Activated naive CD4-positive, alpha-beta T cell treated with anti-CD3 and anti-CD28 coated beads for 36 hours (primary cell): ENCODE data around the gene MKRN2OS. TPM values are rescaled to one million over a fixed set of nuclear protein-coding genes. Genes with fewer than 3 reads are reported as not detected.

ENCODE experiments used
- CTCF ChIA-PET: fragments of 350-600 bp; sonication (Branson Sonifier 250); formaldehyde crosslinking; loops from one replicate; lab custom pipeline; 2021; ENCODE audit warnings: antibody characterized with exemption; lab: Charles Lee
- DNase-seq: peaks from one replicate; pipeline ENCODE4 v3.0.0-alpha.2; 2020
- H3K27ac Mint-ChIP-seq: one replicate; pipeline ENCODE4 v1.8.0; 2021; ENCODE audit warnings: mild to moderate bottlenecking, mixed read lengths
- H3K27me3 Mint-ChIP-seq: one replicate; pipeline ENCODE4 v1.8.0; 2021; ENCODE audit warnings: low read depth, mixed read lengths
- H3K36me3 Mint-ChIP-seq: one replicate; pipeline ENCODE4 v1.8.0; 2021; ENCODE audit warnings: low read depth, mixed read lengths
- H3K4me1 Mint-ChIP-seq: one replicate; pipeline ENCODE4 v1.8.0; 2021; ENCODE audit warnings: low read depth, mixed read lengths
- H3K4me3 Mint-ChIP-seq: one replicate; pipeline ENCODE4 v1.8.0; 2021; ENCODE audit warnings: mild to moderate bottlenecking, moderate library complexity, mixed read lengths
- H3K9me3 Mint-ChIP-seq: one replicate; pipeline ENCODE4 v1.8.0; 2021; ENCODE audit warnings: mixed read lengths
- intact Hi-C: fragments of 100-400 bp; cut with micrococcal nuclease; formaldehyde crosslinking; loops from one replicate; pipeline ENCODE4 v1.15.1; 2023
- total RNA-seq, 2 experiments: library from RNA; stranded (reverse); gene quantifications; one replicate each; pipeline ENCODE4 v1.2.3, GENCODE V29; 2021

Gene MKRN2OS
- total RNA-seq, 2 experiments from 2014 or later: not detected

DNA sequence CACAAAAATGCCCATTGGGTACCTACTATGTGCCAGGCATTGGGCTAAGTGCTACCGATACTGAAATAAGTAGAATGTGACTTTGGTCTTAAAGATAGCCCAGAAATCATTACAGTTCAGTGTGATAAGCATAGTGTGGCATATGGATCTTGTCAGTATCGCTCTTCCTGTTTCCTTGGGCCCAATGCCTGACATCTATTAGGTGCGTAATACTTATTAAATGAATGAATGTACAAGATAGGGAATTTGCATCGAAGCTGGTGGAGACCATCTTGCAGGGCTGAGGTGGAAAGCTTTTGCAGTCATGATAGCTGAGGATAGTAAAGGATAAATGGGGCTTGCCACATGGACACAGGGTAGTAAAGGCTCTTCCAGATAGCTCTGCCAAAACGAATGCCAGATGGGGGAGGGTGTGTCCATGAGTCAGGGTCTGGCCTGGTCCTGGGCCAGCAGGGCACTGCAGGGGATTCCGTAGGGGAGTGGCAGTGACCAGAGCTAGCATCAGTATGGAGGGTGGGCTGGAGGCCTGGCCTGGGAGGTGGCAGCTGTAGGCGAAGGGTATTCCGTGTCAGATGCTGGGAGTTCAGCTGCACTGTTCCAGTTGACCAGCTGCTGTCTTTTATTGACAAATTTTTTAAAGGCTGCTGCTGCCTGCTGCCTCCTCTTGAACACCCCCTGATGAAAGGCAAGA, 37.6 kb downstream of the MKRN2OS start:
- Mint-ChIP-seq H3K9me3 (no peaks in the 10 kb centered on the region), H3K27ac (no peak overlapping the region), H3K27me3 (no peaks in the 10 kb centered on the region), H3K4me3 (no peak overlapping the region), H3K4me1 (no peaks in the 10 kb centered on the region), H3K36me3 (peaks cover 33% of the 10 kb centered on the region)
- intact Hi-C loops: no loop called here
- DNase-seq: no peak
- CTCF ChIA-PET: no interaction called here

GRCh38 chr3:12506201-12506709, 39.0 kb downstream of the MKRN2OS start:
- intact Hi-C loops: no loop called here

DNA sequence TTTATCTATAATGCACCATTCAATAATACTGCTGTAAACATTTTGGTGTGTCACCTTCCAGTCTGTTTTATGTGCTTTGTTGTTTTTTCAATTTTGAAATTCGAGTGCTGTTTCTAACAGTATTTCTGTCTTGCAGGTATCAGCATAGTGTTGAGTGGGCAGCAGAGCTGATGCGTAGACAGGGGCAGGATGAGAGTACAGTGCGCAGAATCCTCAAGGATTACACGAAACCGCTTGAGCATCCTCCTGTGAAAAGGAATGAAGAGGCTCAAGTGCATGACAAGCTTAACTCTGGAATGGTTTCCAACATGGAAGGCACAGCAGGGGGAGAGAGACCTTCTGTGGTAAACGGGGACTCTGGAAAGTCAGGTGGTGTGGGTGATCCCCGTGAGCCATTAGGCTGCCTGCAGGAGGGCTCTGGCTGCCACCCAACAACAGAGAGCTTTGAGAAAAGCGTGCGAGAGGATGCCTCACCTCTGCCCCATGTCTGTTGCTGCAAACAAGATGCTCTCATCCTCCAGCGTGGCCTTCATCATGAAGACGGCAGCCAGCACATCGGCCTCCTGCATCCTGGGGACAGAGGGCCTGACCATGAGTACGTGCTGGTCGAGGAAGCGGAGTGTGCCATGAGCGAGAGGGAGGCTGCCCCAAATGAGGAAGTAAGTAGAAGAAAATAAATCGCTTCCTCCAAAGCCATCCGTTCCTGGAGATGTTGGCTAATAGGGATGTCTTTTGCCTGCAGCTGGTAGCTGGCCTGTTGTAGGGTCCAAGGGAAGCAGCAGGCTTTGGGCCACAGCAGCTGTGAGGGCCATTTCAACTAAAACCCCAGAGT, 42.0 kb downstream of the MKRN2OS start:
- H3K36me3 Mint-ChIP-seq: peaks cover 48% of the 10 kb centered on the region
- H3K4me3 Mint-ChIP-seq: no peak overlapping the region
- H3K9me3 Mint-ChIP-seq: no peaks in the 10 kb centered on the region
- CTCF ChIA-PET: interaction anchor here (0.6 to 1.1 kb wide), 3 partner anchors 247 to 1314 kb away, joined by 3 to 5 read pairs (median 3); no protein-coding TSS in a partner anchor
- H3K4me1 Mint-ChIP-seq: no peaks in the 10 kb centered on the region
- no peaks in the 10 kb centered on the region for H3K27me3 Mint-ChIP-seq
- intact Hi-C loops: no loop called here
- no peak for DNase-seq
- H3K27ac Mint-ChIP-seq: no peak overlapping the region

More at GRCh38 chr3:12506201-12506709, 39.0 kb downstream of the MKRN2OS start:
- Mint-ChIP-seq H3K27me3 (no peaks in the 10 kb centered on the region), H3K27ac (no peak overlapping the region), H3K4me3 (no peak overlapping the region), H3K9me3 (no peaks in the 10 kb centered on the region), H3K4me1 (no peaks in the 10 kb centered on the region), H3K36me3 (peaks cover 41% of the 10 kb centered on the region)
- DNase-seq: no peak
- CTCF ChIA-PET: no interaction called here

- H3K27ac Mint-ChIP-seq: no peak overlapping the region
- H3K9me3 Mint-ChIP-seq: no peaks in the 10 kb centered on the region
- CTCF ChIA-PET: no interaction called here
- no peaks in the 10 kb centered on the region for H3K4me1 Mint-ChIP-seq
- H3K4me3 Mint-ChIP-seq: no peak overlapping the region
- no peak for DNase-seq
- no peaks in the 10 kb centered on the region for H3K27me3 Mint-ChIP-seq
- peaks cover 52% of the 10 kb centered on the region for H3K36me3 Mint-ChIP-seq
- intact Hi-C loops: no loop called here
Observed at GRCh38 chr3:12501360-12502020, 43.8 kb downstream of the MKRN2OS start.

DNA sequence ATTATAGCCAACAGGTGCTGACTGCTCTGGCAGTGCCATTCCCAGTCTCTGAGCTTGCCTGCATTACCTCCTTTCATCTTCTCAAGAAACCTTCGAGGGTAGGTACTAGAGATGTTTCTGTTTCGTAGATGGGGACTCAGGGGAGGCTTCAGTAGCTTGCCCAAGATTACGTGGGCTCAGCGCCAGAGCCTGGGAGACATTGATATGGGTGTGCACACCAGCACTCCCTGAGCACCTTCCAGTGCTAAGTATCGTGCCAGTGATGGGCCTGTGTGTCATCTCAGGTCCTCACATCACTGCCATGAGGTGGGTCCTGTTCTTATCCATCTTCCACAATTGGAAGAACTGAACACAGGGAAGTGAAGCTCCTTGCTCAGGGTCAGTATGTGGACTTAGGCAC, 45.8 kb downstream of the MKRN2OS start:
- Mint-ChIP-seq H3K4me1 (no peaks in the 10 kb centered on the region), H3K9me3 (no peaks in the 10 kb centered on the region), H3K27me3 (no peaks in the 10 kb centered on the region), H3K27ac (no peak overlapping the region), H3K36me3 (peaks cover 60% of the 10 kb centered on the region), H3K4me3 (no peak overlapping the region)
- no peak for DNase-seq
- CTCF ChIA-PET: no interaction called here
- intact Hi-C loops: no loop called here

DNA sequence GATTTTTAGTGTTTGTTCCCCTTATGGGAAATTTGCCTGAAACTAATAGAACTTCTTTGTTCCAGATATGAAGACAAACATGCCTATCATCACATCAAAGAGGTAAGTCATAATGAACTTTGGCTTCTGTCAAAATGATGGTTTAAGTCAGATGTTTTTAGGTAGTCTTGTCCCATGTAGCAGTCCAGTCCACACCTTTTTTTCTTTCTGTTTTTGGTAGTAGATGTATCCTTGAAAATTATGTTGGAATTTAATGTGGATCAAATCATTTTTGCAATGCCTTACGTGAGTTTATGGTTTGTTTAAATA, 48.9 kb downstream of the MKRN2OS start:
- Mint-ChIP-seq H3K4me3 (no peak overlapping the region), H3K27me3 (no peaks in the 10 kb centered on the region), H3K36me3 (peaks cover 53% of the 10 kb centered on the region), H3K4me1 (peaks cover 2% of the 10 kb centered on the region), H3K9me3 (no peaks in the 10 kb centered on the region), H3K27ac (no peak overlapping the region)
- CTCF ChIA-PET: interaction anchor here (0.6 to 0.7 kb wide), 3 partner anchors 11 to 225 kb away, joined by 3 read pairs; no protein-coding TSS in a partner anchor
- intact Hi-C loops: no loop called here
- no peak for DNase-seq

DNA sequence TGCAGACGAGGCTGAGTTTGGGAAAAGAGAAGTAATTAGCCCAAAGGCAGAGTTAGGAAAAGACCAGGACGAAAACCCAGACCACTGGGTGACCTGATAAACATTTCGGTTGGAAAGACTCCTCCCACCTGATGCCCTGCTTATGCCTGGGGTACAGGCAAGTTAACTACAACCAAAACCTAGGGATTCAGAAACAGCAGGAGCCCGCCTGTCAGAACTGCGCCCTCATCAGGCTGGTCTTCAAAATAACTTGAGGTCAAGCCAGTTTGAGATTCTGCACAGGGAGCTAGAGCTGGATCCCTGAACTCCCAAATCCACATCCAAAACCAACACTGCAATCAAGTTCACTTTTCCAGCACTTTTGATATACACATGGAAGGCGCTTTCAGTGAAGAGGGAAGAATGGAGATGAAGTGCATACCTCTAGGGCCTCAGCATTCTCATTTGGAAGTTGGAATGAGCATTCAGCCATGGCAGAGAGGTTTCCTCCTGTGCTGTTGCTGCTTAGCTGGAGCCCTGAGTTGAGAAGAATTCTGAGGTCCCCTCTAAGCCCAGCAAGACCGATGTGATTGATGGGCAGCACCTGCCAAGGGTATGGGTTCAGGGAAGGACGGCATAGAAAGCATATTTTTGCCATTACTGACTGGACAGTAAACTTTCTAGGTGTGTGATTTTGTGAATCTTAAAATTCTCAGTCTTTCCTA, 49.4 kb downstream of the MKRN2OS start:
- no peak overlapping the region for H3K4me3 Mint-ChIP-seq
- no peaks in the 10 kb centered on the region for H3K27me3 Mint-ChIP-seq
- H3K36me3 Mint-ChIP-seq: peaks cover 53% of the 10 kb centered on the region
- H3K27ac Mint-ChIP-seq: no peak overlapping the region
- intact Hi-C loops: no loop called here
- H3K4me1 Mint-ChIP-seq: peaks cover 2% of the 10 kb centered on the region
- no peak for DNase-seq
- H3K9me3 Mint-ChIP-seq: no peaks in the 10 kb centered on the region
- CTCF ChIA-PET: interaction anchor here (0.6 kb wide), 1 partner anchor 226 kb away, joined by 3 read pairs; no protein-coding TSS in a partner anchor

DNA sequence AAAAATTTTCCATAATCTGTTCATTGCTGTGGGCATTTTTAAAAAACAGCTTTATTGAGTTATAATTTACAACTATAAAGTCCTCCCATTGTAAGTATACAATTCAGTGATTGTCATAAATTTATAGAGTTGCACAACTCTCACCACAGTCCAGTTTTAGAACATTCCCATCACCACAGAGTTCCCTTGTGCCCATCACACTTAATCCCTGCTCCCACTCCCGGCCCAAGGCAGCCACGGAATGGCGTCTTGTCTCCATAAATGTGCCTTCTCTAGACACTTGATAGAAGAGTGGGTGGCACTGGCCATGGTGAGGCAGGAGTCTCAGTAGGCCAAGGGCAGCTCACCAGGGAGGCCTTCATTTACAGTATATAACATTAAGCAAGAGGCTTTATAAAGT, 54.8 kb downstream of the MKRN2OS start:
- Mint-ChIP-seq H3K36me3 (peaks cover 40% of the 10 kb centered on the region), H3K27me3 (no peaks in the 10 kb centered on the region), H3K4me3 (no peak overlapping the region), H3K27ac (no peak overlapping the region), H3K9me3 (no peaks in the 10 kb centered on the region), H3K4me1 (peaks cover 31% of the 10 kb centered on the region)
- no peak for DNase-seq
- intact Hi-C loops: no loop called here
- CTCF ChIA-PET: interaction anchor here (0.7 kb wide), 1 partner anchor 50 kb away, joined by 4 read pairs; no protein-coding TSS in a partner anchor

DNA sequence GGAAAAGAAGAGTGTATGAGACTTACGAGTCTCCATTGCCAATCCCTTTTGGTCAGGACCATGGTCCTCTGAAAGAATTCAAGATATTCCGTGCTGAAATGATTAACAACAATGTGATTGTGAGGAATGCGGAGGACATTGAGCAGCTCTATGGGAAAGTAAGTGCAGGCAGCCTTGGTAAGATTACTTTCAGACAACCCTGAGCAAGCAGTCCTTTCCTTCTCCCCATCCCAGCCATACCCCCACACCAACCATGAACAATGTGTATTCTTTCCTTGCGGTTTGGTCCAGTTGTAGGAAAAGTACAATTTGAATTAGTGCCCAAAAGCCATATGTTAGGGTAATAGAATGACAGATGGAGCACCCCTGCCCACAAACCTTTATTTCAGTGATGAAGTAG, 55.5 kb downstream of the MKRN2OS start:
- intact Hi-C loops: loop anchor here (10.0 kb wide), 1 partner anchor 865 kb away; no protein-coding TSS in a partner anchor
- peaks cover 36% of the 10 kb centered on the region for H3K36me3 Mint-ChIP-seq
- H3K27me3 Mint-ChIP-seq: no peaks in the 10 kb centered on the region
- H3K9me3 Mint-ChIP-seq: no peaks in the 10 kb centered on the region
- H3K4me1 Mint-ChIP-seq: peaks cover 37% of the 10 kb centered on the region
- H3K27ac Mint-ChIP-seq: no peak overlapping the region
- no peak for DNase-seq
- no peak overlapping the region for H3K4me3 Mint-ChIP-seq
- CTCF ChIA-PET: no interaction called here

Other genes with a start within 250 kb of the MKRN2OS start
- gene TSEN2, start 61.0 kb downstream of the MKRN2OS start, total RNA-seq: 10 to 100 TPM; 14.0 to 14.8 TPM
- 10 to 100 TPM; 32.9 to 34.5 TPM for gene MKRN2, start 11.6 kb upstream of the MKRN2OS start, total RNA-seq
- 10 to 100 TPM; 62.5 to 68.5 TPM for gene RAF1, start 118.6 kb upstream of the MKRN2OS start, total RNA-seq
- gene TMEM40, start 213.8 kb upstream of the MKRN2OS start, total RNA-seq: not detected